Measurements from ENCODE around the gene CEP72. TPM values are rescaled to one million over a fixed set of nuclear protein-coding genes. Genes with fewer than 3 reads are reported as not detected.

CEP72 gene
- total RNA-seq, 2 experiments from 2014 or later: 34.4 to 38.6 TPM

DNA sequence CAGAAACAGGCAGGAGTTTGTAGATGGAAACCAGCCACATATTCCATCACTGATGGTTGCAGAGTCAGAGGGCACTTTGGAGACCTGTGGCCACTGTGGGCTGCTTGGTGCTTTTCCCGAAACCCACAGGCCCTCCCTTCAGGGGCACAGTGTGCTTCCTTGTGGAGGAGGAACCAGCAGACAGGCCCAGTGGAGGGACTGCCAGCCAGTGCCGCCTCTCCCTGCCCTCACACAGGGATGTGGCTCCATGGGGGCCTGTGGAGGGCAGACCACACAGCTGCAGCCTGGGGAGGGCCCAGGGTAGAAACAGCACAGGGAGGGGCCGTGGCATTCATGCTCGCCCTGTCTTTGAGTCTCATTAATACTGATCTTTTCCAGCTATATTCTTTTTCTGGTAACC, 35.2 kb downstream of the CEP72 start:
- peaks cover 28% of the 10 kb centered on the region for H3K36me3 Mint-ChIP-seq (ENCODE audit: low read depth)
- H3K9me3 Mint-ChIP-seq (ENCODE audit: insufficient read depth): no peaks in the 10 kb centered on the region
- H3K4me3 Mint-ChIP-seq: no peak overlapping the region
- ChIA-PET POLR2A (no interaction called here), CTCF (no interaction called here)
- no peak for DNase-seq
- no peaks in the 10 kb centered on the region for H3K27me3 Mint-ChIP-seq (ENCODE audit: low read depth)
- H3K27ac Mint-ChIP-seq: no peak overlapping the region
- H3K4me1 Mint-ChIP-seq (ENCODE audit: low read depth): peaks cover 3% of the 10 kb centered on the region
- ATAC-seq: no peak

DNA sequence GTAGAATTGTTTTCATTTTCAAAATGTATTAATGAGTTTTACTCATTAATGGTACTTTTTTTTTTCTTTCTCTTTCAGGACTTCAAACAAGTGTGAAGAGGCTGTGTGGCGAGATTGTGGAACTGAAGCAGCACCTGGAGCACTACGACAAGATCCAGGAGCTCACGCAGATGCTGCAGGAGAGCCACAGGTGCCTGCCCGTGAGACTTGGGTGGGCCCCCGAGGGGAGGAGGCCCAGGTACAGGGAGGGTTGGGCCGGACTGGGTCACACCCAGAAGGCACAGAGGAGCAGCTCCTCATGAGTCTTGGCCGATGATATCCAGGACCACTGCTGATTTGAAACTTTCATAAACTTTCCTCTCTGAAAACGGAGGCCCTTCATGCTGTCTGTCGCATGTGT, 35.6 kb downstream of the CEP72 start:
- H3K4me3 Mint-ChIP-seq: no peak overlapping the region
- CTCF ChIA-PET: no interaction called here

DNA sequence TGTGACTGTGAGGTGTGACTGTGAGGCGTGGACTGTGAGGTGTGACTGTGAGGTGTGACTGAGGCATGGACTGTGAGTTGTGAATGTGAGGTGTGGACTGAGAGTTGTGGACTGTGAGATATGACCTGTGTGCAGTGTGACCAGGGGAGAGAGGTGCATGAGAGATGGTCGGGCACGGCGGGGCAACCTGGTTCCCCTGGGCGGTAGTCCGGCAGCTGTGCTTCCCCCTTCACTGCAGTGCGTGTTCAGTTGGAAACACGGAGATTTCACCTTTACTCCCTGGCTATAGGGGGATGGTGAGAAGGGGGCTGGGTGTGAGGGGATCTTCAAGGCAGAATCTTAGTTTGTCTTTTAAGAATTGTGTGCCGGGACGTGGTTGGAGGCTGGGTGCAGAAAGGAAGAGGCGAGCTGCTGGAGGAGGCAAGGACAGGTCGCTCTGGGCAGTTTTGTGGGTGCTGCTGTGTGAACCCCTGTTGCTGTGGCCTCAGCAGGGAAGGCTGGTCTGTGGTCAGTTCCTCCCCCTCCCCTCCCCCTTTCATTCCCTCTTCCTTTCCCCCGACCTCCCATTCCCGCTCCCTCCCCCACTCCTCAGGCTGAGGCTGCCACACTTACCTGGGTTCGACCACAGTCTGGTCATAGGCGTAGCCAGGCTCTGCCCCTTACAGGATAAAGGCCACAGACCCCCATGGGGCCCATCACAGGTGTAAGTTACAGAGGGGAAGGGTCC, 39.3 kb downstream of the CEP72 start:
- no peak for DNase-seq
- Mint-ChIP-seq H3K27ac (no peak overlapping the region), H3K4me3 (no peak overlapping the region), H3K4me1 (ENCODE audit: low read depth) (no peaks in the 10 kb centered on the region), H3K9me3 (ENCODE audit: insufficient read depth) (no peaks in the 10 kb centered on the region), H3K27me3 (ENCODE audit: low read depth) (no peaks in the 10 kb centered on the region), H3K36me3 (ENCODE audit: low read depth) (peaks cover 16% of the 10 kb centered on the region)
- ChIA-PET POLR2A (interaction anchor here (0.5 kb wide), 1 partner anchor 265 kb away, joined by 4 read pairs; no protein-coding TSS in a partner anchor), CTCF (no interaction called here)
- no peak for ATAC-seq

More for the DNA sequence above, 35.6 kb downstream of the CEP72 start:
- Mint-ChIP-seq H3K4me1 (ENCODE audit: low read depth) (peaks cover 3% of the 10 kb centered on the region), H3K9me3 (ENCODE audit: insufficient read depth) (no peaks in the 10 kb centered on the region), H3K27me3 (ENCODE audit: low read depth) (no peaks in the 10 kb centered on the region), H3K27ac (no peak overlapping the region), H3K36me3 (ENCODE audit: low read depth) (peaks cover 28% of the 10 kb centered on the region)
- DNase-seq: no peak
- POLR2A ChIA-PET: no interaction called here
- ATAC-seq: no peak

DNA sequence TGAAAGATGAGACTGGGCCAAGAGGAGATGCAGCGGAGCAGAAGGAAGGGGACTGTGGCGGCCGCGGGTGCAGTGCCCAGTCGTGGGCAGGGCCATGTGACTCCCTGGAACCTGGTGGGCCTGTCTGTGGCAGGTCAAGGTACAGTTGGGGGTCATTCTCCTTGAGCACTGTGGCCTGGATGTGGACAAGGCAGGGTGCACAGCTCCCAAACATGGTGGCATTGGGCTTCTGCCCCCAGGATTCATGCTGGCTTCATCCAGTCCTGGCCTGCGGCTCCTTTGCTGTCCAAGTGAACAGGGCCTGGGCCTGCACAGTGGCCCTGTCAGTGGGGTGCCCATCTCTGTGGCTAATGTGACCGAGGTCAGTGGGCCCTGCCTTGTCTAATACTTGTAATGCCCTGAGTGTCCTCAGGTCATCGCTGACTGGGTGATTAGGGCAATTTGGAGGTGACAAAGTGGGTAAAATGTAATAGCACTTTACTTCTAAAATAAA, 39.9 kb downstream of the CEP72 start:
- H3K27ac Mint-ChIP-seq: no peak overlapping the region
- H3K4me3 Mint-ChIP-seq: no peak overlapping the region
- ChIA-PET CTCF (no interaction called here), POLR2A (no interaction called here)
- H3K9me3 Mint-ChIP-seq (ENCODE audit: insufficient read depth): no peaks in the 10 kb centered on the region
- no peaks in the 10 kb centered on the region for H3K4me1 Mint-ChIP-seq (ENCODE audit: low read depth)
- H3K27me3 Mint-ChIP-seq (ENCODE audit: low read depth): no peaks in the 10 kb centered on the region
- ATAC-seq: no peak
- DNase-seq: no peak
- H3K36me3 Mint-ChIP-seq (ENCODE audit: low read depth): peaks cover 17% of the 10 kb centered on the region

DNA sequence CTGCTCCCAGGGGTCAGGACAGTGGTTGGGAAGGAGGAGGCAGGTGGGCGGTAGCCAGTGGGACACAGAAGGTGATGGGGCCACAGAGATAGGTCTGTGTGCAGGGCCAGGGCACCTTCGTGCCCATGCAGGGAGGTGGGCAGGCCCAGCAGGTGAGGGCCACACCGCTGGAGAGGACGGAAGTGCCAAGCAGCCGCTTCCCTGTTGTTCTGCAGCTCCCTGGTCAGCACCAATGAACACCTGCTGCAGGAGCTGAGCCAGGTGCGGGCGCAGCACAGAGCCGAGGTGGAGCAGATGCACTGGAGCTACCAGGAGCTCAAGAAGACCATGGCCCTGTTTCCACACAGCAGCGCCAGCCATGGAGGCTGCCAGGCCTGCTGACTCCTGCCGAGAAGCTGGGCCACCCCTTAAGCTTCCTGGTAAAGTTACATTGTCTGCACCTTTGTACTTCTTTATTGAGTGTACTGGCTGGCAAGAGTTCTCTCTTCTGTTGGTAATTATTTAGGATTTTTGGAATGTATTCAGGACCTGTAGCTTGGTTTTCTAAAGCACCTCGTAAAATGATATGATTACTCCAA, 40.7 kb downstream of the CEP72 start:
- Mint-ChIP-seq H3K9me3 (ENCODE audit: insufficient read depth) (no peaks in the 10 kb centered on the region), H3K36me3 (ENCODE audit: low read depth) (peaks cover 22% of the 10 kb centered on the region), H3K4me3 (no peak overlapping the region), H3K27me3 (ENCODE audit: low read depth) (no peaks in the 10 kb centered on the region), H3K27ac (peak overlapping the region; percentile 58), H3K4me1 (ENCODE audit: low read depth) (no peaks in the 10 kb centered on the region)
- ChIA-PET POLR2A (no interaction called here), CTCF (interaction anchor here (1.1 kb wide), 1 partner anchor 206 kb away, joined by 3 read pairs; no protein-coding TSS in a partner anchor)
- DNase-seq (no peak), ATAC-seq (no peak)

DNA sequence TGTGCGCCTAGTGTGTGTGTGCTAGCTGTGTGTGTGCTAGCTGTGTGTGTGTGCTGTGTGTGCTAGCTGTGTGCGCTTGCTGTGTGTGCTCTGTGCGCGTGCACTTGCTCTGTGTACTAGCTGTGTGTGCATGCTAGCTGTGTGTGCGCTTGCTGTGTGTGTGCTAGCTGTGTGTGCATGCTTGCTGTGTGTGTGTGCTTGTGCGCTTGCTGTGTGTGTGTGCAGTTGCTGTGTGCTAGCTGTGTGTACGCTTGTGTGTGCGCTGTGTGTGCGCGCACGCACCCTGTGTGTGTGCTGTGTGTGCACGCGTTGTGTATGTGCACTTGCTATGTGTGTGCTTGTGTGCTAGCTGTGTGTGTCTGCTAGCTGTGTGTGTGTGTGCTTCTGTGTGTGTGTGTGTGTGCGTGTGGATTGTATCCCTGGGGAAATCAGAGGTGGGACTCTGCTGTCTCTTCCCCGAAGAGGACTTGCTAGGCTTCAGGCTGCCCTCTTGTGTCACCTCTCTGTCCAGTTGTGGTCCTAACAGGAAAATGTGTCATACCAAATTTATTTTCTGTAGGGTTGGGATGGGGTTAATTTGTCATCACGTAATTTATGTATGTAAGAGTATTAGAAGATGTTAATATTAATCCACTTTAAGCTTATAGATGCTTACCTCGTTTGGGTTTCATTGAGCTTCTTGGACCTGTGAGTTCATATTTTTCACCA, 42.1 kb downstream of the CEP72 start:
- H3K36me3 Mint-ChIP-seq (ENCODE audit: low read depth): peaks cover 31% of the 10 kb centered on the region

DNA sequence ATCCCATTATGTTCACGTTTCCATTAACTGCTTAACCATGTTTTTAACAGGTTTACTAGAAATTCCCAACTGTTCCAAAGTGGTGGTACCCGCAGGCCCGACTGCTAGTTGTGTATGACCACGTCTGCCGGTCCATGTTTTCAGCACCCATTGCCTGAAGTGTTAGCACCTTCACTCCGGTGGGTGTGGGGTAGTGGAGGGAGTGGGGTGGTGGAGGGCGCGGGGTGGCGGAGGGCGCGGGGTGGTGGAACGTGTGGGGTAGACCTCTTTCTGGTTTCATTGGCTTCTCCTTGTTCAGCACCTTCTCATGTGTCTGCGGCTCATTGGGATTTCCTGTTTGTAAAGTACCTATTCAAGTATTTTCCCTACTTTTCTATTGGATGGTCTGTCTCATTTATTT, 43.3 kb downstream of the CEP72 start:
- no peak for DNase-seq
- ATAC-seq: no peak
- POLR2A ChIA-PET: no interaction called here
- Mint-ChIP-seq H3K4me1 (ENCODE audit: low read depth) (no peaks in the 10 kb centered on the region), H3K4me3 (no peak overlapping the region), H3K27ac (no peak overlapping the region), H3K9me3 (ENCODE audit: insufficient read depth) (no peaks in the 10 kb centered on the region), H3K27me3 (ENCODE audit: low read depth) (no peaks in the 10 kb centered on the region), H3K36me3 (ENCODE audit: low read depth) (peaks cover 42% of the 10 kb centered on the region)
- CTCF ChIA-PET: interaction anchor here (0.8 to 1.2 kb wide), 2 partner anchors 14 to 209 kb away, joined by 3 read pairs; no protein-coding TSS in a partner anchor

More for the DNA sequence above, 42.1 kb downstream of the CEP72 start:
- H3K4me3 Mint-ChIP-seq: no peak overlapping the region
- CTCF ChIA-PET: interaction anchor here (0.8 to 1.0 kb wide), 2 partner anchors 15 to 19 kb away, joined by 3 read pairs; no protein-coding TSS in a partner anchor
- POLR2A ChIA-PET: interaction anchor here (0.6 to 1.1 kb wide), 2 partner anchors 86 to 180 kb away, joined by 3 read pairs; no protein-coding TSS in a partner anchor
- no peak for ATAC-seq
- no peak overlapping the region for H3K27ac Mint-ChIP-seq
- H3K4me1 Mint-ChIP-seq (ENCODE audit: low read depth): no peaks in the 10 kb centered on the region
- no peak for DNase-seq
- H3K9me3 Mint-ChIP-seq (ENCODE audit: insufficient read depth): no peaks in the 10 kb centered on the region
- H3K27me3 Mint-ChIP-seq (ENCODE audit: low read depth): no peaks in the 10 kb centered on the region

DNA sequence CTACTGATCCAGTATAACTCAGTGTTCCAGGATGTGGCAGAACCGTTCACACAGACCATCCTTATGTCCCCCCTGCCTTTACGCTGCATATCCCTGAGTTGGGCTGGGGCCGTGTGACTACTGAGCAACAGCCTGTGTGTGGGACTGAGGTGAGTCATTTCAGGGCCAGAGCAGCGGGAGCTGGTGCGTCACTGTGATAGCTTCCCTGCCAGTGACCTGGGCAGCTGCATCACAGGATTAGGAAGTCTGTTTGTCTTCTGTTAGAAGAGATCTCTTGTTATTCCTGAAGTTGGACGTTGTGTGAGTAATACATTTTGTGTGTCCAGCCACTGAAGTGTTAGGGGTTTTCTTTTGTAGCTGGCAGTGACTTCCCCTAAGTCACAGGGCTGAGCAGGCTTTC, 45.4 kb downstream of the CEP72 start:
- no peak overlapping the region for H3K4me3 Mint-ChIP-seq
- no peaks in the 10 kb centered on the region for H3K27me3 Mint-ChIP-seq (ENCODE audit: low read depth)
- H3K4me1 Mint-ChIP-seq (ENCODE audit: low read depth): no peaks in the 10 kb centered on the region
- DNase-seq (no peak), ATAC-seq (no peak)
- H3K27ac Mint-ChIP-seq: peak overlapping the region; percentile 40
- ChIA-PET POLR2A (no interaction called here), CTCF (no interaction called here)
- H3K9me3 Mint-ChIP-seq (ENCODE audit: insufficient read depth): no peaks in the 10 kb centered on the region
- peaks cover 41% of the 10 kb centered on the region for H3K36me3 Mint-ChIP-seq (ENCODE audit: low read depth)

DNA sequence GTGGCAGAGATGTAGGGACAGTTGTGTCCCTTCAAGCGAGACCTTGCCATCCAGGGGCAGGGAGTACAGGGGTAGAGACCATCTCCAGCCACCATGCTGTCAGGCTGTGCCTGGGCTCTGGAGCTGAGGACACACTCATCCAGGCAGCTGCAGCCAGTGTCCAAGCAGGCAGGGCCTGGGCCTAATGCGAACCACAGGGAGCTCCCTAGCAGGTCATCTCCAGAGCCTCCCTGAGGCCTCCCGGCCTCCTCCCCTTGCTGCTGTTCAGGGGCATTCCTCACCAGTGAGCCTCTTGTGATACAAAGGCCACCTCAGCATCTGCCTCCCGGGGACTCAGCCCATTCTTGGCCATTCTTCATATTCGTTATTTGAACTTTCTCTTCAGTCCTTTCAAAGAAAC, 46.0 kb downstream of the CEP72 start:
- Mint-ChIP-seq H3K27ac (no peak overlapping the region), H3K27me3 (ENCODE audit: low read depth) (no peaks in the 10 kb centered on the region), H3K4me1 (ENCODE audit: low read depth) (no peaks in the 10 kb centered on the region), H3K9me3 (ENCODE audit: insufficient read depth) (no peaks in the 10 kb centered on the region), H3K36me3 (ENCODE audit: low read depth) (peaks cover 40% of the 10 kb centered on the region), H3K4me3 (no peak overlapping the region)
- no peak for ATAC-seq
- POLR2A ChIA-PET: no interaction called here
- CTCF ChIA-PET: no interaction called here
- no peak for DNase-seq

DNA sequence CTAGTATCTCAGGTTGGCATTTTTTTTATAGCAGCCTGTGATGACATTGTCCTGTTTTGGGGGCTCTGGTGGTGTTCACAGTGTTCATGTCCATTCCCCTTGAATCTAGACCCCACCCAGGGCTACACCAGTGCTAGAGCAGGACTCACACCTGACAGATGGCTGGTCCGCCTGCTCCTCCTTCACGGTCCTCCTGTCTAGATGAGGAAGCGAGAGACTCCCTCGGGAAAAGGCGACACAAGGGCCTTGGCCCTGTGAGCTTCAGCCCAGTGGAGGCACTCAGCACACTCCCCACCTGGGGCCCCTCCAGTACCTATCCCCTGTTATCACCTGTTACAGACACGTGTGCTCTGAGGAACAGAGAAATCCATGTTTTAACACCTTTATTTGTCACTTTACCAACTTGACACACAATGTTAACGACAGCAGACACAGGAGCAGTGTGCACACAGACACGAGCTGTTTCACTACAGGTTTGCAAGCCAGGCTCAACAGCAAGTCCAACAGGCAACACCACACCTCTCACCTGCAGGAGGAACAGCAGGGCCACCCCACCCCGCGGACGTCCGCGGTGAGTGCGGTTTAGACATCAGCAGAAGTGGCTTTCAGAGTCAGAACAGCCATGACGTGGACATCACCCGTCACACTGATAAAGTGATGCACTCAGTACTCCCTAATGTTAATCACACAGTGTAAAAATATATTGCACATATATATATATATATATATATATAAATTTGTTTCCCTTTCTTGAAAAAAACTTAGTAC, 47.5 kb downstream of the CEP72 start:
- Mint-ChIP-seq H3K9me3 (ENCODE audit: insufficient read depth) (no peaks in the 10 kb centered on the region), H3K4me3 (no peak overlapping the region), H3K36me3 (ENCODE audit: low read depth) (peaks cover 38% of the 10 kb centered on the region), H3K27me3 (ENCODE audit: low read depth) (no peaks in the 10 kb centered on the region), H3K27ac (no peak overlapping the region), H3K4me1 (ENCODE audit: low read depth) (no peaks in the 10 kb centered on the region)
- DNase-seq: no peak
- POLR2A ChIA-PET: no interaction called here
- CTCF ChIA-PET: no interaction called here
- ATAC-seq: no peak

DNA sequence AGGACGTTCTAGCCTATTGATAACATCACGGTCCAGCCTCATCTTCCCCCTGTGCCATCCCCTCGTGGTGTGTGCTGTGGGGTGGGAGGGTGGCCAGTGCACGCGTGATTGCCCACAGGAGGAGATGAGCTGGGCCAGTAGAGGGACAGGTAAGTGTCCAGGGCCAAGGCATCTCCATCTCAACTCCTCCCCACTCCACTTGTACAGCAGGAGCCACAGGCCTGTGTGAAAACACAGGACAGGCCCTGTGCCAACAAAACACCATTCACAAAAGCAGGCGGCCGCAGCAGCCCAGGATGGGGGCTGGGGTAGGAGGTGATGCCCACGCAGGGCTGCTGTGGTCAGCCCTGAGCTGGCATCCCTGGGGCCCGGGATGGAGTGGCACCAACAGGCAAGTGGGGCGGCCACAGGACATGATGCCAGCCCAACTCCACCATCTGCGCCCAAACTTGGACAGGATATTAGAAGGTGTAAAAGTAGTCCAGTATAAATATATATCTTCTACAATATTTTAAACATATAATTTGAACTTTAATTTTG, 48.4 kb downstream of the CEP72 start:
- Mint-ChIP-seq H3K27ac (no peak overlapping the region), H3K9me3 (ENCODE audit: insufficient read depth) (no peaks in the 10 kb centered on the region), H3K27me3 (ENCODE audit: low read depth) (no peaks in the 10 kb centered on the region), H3K36me3 (ENCODE audit: low read depth) (peaks cover 37% of the 10 kb centered on the region), H3K4me3 (no peak overlapping the region), H3K4me1 (ENCODE audit: low read depth) (no peaks in the 10 kb centered on the region)
- ChIA-PET CTCF (no interaction called here), POLR2A (no interaction called here)
- DNase-seq (no peak), ATAC-seq (no peak)
